Chondrocyte (in vitro differentiated cells): Measurements from ENCODE around the gene NME7. TPM values are rescaled to one million over a fixed set of nuclear protein-coding genes. Genes with fewer than 3 reads are reported as not detected.

Source experiments
- DNase-seq: peaks from one replicate; pipeline ENCODE4 v3.0.0; 2021; ENCODE audit warnings: mixed read lengths, low spot score
- H3K27ac Mint-ChIP-seq: one replicate; pipeline ENCODE4 v1.8.0; 2021; ENCODE audit warnings: mild to moderate bottlenecking, moderate library complexity, mixed read lengths; ENCODE audit not compliant: unreplicated experiment
- H3K27me3 Mint-ChIP-seq: 2 replicates; pipeline ENCODE4 v1.8.0; 2021; ENCODE audit warnings: low read depth, mixed read lengths
- H3K36me3 Mint-ChIP-seq: 2 replicates; pipeline ENCODE4 v1.8.0; 2021; ENCODE audit warnings: low read depth, mixed read lengths
- H3K4me1 Mint-ChIP-seq: 2 replicates; pipeline ENCODE4 v1.8.0; 2021; ENCODE audit warnings: low read depth, mild to moderate bottlenecking, mixed read lengths
- H3K4me3 Mint-ChIP-seq: one replicate; pipeline ENCODE4 v1.8.0; 2021; ENCODE audit warnings: mild to moderate bottlenecking, moderate library complexity, mixed read lengths; ENCODE audit not compliant: unreplicated experiment
- H3K9me3 Mint-ChIP-seq: 2 replicates; pipeline ENCODE4 v1.8.0; 2021; ENCODE audit warnings: low read depth, mixed read lengths
- total RNA-seq: library from RNA; stranded (reverse); gene quantifications from 3 replicates; pipeline ENCODE4 v1.2.1, GENCODE V29; 2021
- TF ChIP-seq, protein P1 (sequence below): fragments of 200-600 bp; sonication (generic); IDR thresholded peaks from 2 replicates; pipeline ENCODE4 v1.5.0; 2021; ENCODE audit warnings: antibody characterized with exemption, mild to moderate bottlenecking, moderate library complexity

Gene NME7
- total RNA-seq, 1 donor from 2014 or later = 14.7 TPM

DNA sequence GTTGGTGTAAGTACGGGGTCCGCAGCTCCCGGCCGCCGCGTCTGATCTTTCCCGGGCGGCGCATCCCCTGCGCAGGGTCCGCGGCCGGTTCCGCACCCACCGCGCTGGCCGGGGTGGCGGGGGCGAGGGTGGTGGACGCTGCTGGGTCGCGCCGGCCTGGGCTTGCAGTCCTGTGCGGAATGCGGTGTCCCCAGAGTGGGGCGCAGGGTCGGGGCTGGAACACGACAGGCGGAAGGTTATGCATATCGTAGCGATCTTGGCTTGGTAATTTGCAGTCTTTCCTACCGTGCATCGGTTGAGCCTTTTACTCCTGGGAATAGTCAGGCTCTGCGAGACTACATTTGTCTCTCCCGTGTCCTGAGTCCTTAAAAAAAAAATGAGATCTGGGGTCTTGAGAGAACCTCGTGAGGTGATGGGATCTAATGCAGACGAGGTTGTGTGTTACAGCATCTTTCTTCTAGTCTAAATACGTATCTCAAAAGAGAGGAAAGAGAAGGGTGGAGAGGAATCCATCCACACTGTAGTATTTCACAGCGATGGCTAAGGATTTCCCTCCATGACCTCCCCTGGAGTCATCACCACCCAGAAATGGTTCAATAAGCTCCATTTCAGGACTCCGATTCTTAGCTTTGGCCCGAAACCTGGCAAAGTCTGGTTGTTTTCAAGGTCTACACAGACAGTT, 260.5 kb downstream of the NME7 start:
- Mint-ChIP-seq H3K27me3 (no peaks in the 10 kb centered on the region), H3K36me3 (peaks cover 8% of the 10 kb centered on the region), H3K9me3 (no peaks in the 10 kb centered on the region), H3K4me3 (peak overlapping the region; percentile 95), H3K27ac (peak overlapping the region; percentile 98), H3K4me1 (peaks cover 48% of the 10 kb centered on the region)
- no peak for DNase-seq
- TF ChIP-seq, protein P1, sequence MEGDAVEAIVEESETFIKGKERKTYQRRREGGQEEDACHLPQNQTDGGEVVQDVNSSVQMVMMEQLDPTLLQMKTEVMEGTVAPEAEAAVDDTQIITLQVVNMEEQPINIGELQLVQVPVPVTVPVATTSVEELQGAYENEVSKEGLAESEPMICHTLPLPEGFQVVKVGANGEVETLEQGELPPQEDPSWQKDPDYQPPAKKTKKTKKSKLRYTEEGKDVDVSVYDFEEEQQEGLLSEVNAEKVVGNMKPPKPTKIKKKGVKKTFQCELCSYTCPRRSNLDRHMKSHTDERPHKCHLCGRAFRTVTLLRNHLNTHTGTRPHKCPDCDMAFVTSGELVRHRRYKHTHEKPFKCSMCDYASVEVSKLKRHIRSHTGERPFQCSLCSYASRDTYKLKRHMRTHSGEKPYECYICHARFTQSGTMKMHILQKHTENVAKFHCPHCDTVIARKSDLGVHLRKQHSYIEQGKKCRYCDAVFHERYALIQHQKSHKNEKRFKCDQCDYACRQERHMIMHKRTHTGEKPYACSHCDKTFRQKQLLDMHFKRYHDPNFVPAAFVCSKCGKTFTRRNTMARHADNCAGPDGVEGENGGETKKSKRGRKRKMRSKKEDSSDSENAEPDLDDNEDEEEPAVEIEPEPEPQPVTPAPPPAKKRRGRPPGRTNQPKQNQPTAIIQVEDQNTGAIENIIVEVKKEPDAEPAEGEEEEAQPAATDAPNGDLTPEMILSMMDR = no peak

DNA sequence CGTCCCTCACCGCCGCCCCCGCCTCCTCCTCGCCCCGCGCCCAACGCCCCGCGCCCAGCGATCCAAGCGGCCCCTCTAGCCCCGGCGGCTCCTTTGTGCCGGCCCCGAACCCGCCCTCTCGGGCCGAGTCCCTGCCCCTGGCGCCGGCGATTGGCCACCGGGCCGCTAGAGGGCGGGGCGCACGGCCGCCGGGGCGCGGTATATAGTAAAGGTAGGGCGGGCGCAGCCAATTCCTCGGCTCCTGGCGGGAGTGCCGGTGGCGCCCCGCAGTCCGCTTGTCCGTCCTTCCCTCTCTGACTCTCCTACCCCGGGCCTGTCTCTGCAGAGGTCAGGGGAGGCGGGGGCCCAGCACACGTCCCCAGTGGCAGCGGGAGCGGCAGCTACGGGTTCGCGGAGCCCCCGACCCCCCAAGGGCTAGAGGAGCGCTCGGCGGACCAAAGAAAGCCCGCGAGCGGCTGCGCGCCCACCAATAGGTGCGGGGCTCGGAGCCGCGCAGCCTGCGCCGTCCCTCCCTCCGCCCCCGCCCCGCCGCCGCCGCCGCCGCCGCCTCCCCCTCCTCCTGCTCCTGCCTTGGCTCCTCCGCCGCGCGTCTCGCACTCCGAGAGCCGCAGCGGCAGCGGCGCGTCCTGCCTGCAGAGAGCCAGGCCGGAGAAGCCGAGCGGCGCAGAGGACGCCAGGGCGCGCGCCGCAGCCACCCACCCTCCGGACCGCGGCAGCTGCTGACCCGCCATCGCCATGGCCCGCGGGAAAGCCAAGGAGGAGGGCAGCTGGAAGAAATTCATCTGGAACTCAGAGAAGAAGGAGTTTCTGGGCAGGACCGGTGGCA, 261.3 kb downstream of the NME7 start, which contains the start of gene ATP1B1:
Gene ATP1B1 (plus strand): TSS at position 596 of the 826 bp plus-strand sequence. CDS start 140 bp downstream, at position 736.
- Mint-ChIP-seq H3K27me3 (no peaks in the 10 kb centered on the region), H3K27ac (peak within 1 kb of the TSS; percentile 98), H3K9me3 (no peaks in the 10 kb centered on the region), H3K4me3 (peak within 1 kb of the TSS; percentile 95), H3K36me3 (peaks cover 7% of the 10 kb centered on the region), H3K4me1 (peaks cover 41% of the 10 kb centered on the region)
- peak; percentile 96 for DNase-seq
- TF ChIP-seq, protein P1 = peak; percentile 75

DNA sequence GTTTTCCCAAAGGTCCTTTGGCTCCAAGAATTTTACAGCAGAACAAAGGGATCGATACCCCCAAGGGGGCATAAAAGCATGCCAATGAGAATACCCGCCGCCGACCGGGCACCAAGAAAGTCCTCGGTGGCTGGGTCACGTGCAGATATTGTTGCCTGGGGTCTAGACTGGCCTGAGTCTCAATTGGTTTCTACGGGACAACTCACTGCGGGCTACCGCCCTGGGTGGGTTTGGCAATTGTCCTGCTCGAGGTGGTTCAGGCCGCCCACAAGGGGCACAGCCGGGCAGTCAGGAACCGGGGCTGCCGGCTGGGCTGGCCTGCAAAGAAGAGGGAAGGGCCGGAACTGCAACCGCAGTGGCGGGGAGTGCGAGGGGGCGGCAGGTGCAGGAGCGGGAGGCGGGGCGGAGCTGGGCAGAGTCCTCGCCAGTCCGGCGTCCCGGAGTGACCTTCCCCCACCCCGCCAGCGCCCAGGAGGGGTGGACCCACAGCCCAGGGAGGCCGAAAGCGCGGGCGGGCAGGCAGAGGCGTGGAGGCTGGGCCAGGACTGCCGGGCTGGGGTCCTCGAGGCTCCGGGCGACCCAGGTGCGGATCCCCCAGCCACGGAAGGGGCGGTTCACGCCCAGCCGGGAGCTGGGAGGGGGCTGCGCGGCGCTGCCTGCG, 262.0 kb downstream of the NME7 start:
- TF ChIP-seq, protein P1 = no peak
- Mint-ChIP-seq H3K27me3 (no peaks in the 10 kb centered on the region), H3K36me3 (peaks cover 5% of the 10 kb centered on the region), H3K4me1 (peaks cover 33% of the 10 kb centered on the region), H3K4me3 (peak overlapping the region; percentile 95), H3K27ac (no peak overlapping the region), H3K9me3 (no peaks in the 10 kb centered on the region)
- peak; percentile 92 for DNase-seq

DNA sequence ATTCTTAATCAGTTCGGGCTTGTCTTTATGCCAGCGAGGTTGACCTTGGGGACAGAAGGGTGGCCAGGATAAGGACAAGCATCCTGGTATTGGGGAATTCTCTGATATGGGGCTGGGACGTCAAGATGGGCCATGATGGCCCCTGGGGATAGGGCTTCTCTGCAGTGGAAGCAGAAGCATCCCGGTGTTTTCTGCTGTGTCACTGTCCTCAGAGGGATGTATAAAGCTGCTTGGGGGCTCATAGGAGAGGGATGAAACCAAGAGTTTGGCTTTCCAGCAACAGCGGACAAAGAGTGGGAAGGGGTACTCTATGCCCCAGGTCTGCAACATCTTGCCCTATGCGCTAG, 262.5 kb downstream of the NME7 start:
- Mint-ChIP-seq H3K9me3 (no peaks in the 10 kb centered on the region), H3K4me1 (peaks cover 28% of the 10 kb centered on the region), H3K27me3 (no peaks in the 10 kb centered on the region), H3K4me3 (peak overlapping the region; percentile 65), H3K36me3 (peaks cover 5% of the 10 kb centered on the region), H3K27ac (no peak overlapping the region)
- TF ChIP-seq, protein P1 = no peak
- DNase-seq = no peak

DNA sequence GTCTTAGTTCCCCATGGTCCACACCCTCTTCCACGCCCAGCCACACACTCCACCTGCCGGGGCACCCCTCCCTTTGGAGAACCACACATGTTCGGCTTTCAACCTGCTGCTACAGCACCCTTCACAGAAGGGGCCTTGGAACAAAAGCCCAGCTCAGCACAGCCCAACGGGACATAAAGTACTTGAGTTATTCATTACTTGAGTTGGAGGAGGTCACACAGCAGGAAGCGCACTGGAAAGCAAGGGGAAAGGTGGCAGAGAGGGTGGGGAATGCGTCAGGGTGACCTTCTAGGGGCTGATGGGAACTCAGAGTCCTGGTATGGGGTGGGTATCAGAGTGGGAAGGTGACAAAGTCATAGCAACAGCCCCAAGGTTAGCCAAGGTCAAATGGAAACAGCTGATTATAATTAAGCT, 264.1 kb downstream of the NME7 start:
- no peak for DNase-seq
- Mint-ChIP-seq H3K9me3 (no peaks in the 10 kb centered on the region), H3K36me3 (peaks cover 5% of the 10 kb centered on the region), H3K4me1 (peaks cover 12% of the 10 kb centered on the region), H3K27ac (no peak overlapping the region), H3K4me3 (no peak overlapping the region), H3K27me3 (no peaks in the 10 kb centered on the region)
- TF ChIP-seq, protein P1 = no peak
